ENCODE results near the gene NRP2. TPM values are rescaled to one million over a fixed set of nuclear protein-coding genes. Genes with fewer than 3 reads are reported as not detected.

The NRP2 gene
- total RNA-seq, 1 experiment from 2014 or later, result 31.0 TPM

DNA sequence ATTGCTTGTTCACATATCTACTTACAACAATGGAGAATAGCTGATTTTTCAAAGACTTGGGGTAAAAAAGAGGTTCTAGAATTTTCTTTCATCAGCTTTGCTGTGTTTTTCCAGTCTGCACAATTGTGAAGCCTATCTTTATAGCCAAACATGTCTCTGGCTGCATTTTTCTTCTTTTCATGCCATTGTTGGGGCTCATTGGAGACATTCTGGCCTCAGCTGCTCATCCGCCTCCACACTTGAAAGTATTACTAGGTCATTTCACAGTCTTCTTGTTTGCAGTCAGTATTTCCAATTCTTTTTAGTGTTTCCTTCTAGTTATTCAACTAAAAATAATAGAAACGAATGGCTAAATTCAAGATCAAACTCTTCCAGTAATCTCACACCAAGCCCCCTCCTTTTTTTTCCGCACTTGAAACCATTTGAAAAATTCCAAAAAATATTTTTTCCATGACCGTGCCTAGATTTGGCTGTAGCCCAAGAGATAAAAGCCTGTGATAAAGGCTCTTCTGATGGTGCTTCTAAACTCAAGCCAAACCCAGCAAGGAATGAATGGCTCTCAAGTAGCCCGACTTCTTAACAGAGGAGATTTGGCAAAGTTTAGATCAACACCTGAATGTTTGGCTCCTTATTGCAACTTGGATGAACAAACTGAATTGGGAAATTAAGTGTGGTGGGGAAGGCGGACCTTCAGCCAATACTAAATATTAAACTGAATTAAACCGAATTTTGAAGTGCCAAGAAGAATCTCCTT is 103.4 kb downstream of the NRP2 start:
- H3K9me2 ChIP-seq (ENCODE audit: insufficient read depth), result no peaks in the 10 kb centered on the region
- no peaks in the 10 kb centered on the region for H3K36me3 ChIP-seq (ENCODE audit: low read depth)
- no peaks in the 10 kb centered on the region for H3K4me1 ChIP-seq (replicated peaks; ENCODE audit: insufficient read depth)
- H3K27ac ChIP-seq, result no peak overlapping the region
- DNase-seq, result no peak
- no peaks in the 10 kb centered on the region for H3K27me3 ChIP-seq (ENCODE audit: insufficient read depth, low read depth)
- no peaks in the 10 kb centered on the region for H3K79me2 ChIP-seq (ENCODE audit: low read depth)
- no peak overlapping the region for H2AFZ ChIP-seq
- BruUV-seq (replicated peaks), result no TSS peak
- H3F3A ChIP-seq (ENCODE audit: insufficient read depth, low read depth), result no peaks in the 10 kb centered on the region
- ChIA-PET POLR2A (ENCODE audit: unreplicated experiment) (no interaction called here), CTCF (no interaction called here)
- TF ChIP-seq EZH2 (IDR thresholded peaks at IDR 0.05; ENCODE audit: low read depth), result no peak
- no peak for TF ChIP-seq CTCF (conservative IDR thresholded peaks at IDR 0.05)
- H4K20me1 ChIP-seq (ENCODE audit: insufficient read depth), result no peaks in the 10 kb centered on the region
- H3K9me3 ChIP-seq (ENCODE audit: insufficient read depth, low read depth), result no peaks in the 10 kb centered on the region
- no peak overlapping the region for H3K4me2 ChIP-seq
- intact Hi-C loops (cut with micrococcal nuclease; ENCODE audit: unreplicated experiment), result no loop called here
- no peak overlapping the region for H3K4me3 ChIP-seq

DNA sequence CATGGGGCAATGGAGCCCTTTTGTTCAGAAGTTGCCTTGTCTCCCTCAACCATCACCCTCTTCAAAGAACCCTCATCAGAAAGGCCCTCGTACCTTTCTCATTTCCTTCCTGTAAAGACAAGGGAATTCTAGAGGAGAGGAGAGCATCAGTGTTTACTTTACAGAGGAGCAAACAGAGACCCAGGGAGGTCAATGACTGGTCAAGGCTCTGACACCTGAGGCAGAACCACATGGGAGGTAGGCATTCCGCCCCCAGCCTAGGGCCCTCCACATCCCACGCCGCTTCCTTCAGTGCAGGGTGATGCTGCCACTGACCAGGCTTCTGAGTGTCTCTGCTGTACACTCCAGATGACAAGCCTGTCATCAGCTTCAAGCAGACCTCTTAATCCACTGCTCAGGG is 104.7 kb downstream of the NRP2 start:
- TF ChIP-seq EZH2 (IDR thresholded peaks at IDR 0.05; ENCODE audit: low read depth) (no peak), CTCF (conservative IDR thresholded peaks at IDR 0.05) (no peak)
- no peak for DNase-seq
- POLR2A ChIA-PET (ENCODE audit: unreplicated experiment), result no interaction called here
- Histone ChIP-seq H3K9me3 (ENCODE audit: insufficient read depth, low read depth) (no peaks in the 10 kb centered on the region), H3K36me3 (ENCODE audit: low read depth) (no peaks in the 10 kb centered on the region), H3K4me2 (no peak overlapping the region), H3F3A (ENCODE audit: insufficient read depth, low read depth) (no peaks in the 10 kb centered on the region), H3K27ac (no peak overlapping the region), H3K79me2 (ENCODE audit: low read depth) (no peaks in the 10 kb centered on the region), H2AFZ (no peak overlapping the region), H3K4me3 (no peak overlapping the region), H3K9me2 (ENCODE audit: insufficient read depth) (no peaks in the 10 kb centered on the region), H3K4me1 (replicated peaks; ENCODE audit: insufficient read depth) (no peaks in the 10 kb centered on the region), H3K27me3 (ENCODE audit: insufficient read depth, low read depth) (no peaks in the 10 kb centered on the region), H4K20me1 (ENCODE audit: insufficient read depth) (no peaks in the 10 kb centered on the region)
- no TSS peak for BruUV-seq (replicated peaks)
- CTCF ChIA-PET, result no interaction called here
- intact Hi-C loops (cut with micrococcal nuclease; ENCODE audit: unreplicated experiment), result no loop called here

DNA sequence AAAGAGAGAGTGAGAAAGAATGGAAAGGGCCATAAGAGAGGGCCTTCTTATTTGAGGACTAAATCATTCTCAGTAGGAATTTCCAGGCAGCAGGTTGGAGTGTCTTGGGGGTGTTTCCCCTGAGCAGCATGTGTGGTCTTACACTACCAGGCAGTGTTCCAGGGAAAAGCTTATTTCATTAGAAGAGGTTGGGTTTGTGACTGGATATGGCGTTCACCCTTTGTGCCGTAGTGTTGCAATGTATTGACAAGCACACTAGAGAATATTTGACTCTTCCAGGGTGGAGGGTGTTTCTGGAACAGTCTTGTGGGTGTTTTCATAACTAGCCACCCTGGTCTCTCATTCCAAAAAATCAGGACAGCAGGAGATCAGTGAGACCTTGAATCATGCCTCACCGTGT is 105.5 kb downstream of the NRP2 start:
- DNase-seq, result no peak
- H2AFZ ChIP-seq, result no peak overlapping the region
- H3K36me3 ChIP-seq (ENCODE audit: low read depth), result no peaks in the 10 kb centered on the region
- CTCF ChIA-PET, result no interaction called here
- H3F3A ChIP-seq (ENCODE audit: insufficient read depth, low read depth), result no peaks in the 10 kb centered on the region
- no peak for TF ChIP-seq EZH2 (IDR thresholded peaks at IDR 0.05; ENCODE audit: low read depth)
- POLR2A ChIA-PET (ENCODE audit: unreplicated experiment), result no interaction called here
- H3K27me3 ChIP-seq (ENCODE audit: insufficient read depth, low read depth), result no peaks in the 10 kb centered on the region
- H3K4me1 ChIP-seq (replicated peaks; ENCODE audit: insufficient read depth), result no peaks in the 10 kb centered on the region
- no peaks in the 10 kb centered on the region for H3K9me3 ChIP-seq (ENCODE audit: insufficient read depth, low read depth)
- BruUV-seq (replicated peaks), result no TSS peak
- H3K4me2 ChIP-seq, result no peak overlapping the region
- H3K9me2 ChIP-seq (ENCODE audit: insufficient read depth), result no peaks in the 10 kb centered on the region
- intact Hi-C loops (cut with micrococcal nuclease; ENCODE audit: unreplicated experiment), result no loop called here
- H3K4me3 ChIP-seq, result no peak overlapping the region
- H4K20me1 ChIP-seq (ENCODE audit: insufficient read depth), result no peaks in the 10 kb centered on the region
- H3K79me2 ChIP-seq (ENCODE audit: low read depth), result no peaks in the 10 kb centered on the region
- H3K27ac ChIP-seq, result no peak overlapping the region

DNA sequence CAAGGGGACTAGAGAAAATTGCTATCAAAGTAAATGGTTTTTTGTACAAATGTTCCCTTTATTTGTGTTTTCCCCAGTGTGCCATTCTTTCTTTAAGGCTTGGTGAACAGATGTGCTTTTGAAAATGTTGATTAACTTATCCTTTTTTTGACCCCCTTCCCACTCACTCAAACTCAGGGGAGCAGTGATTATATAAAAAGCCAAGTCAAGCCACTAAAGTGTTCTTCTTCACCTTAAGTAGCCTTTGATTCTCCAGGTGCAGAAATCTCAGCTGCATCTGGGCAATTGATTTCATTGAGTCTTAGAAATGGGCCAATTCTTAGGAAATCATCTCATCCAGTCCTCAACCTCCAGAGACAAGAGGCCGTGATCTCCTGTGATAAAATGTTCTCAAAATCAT is 107.6 kb downstream of the NRP2 start:
- Histone ChIP-seq H3K27ac (no peak overlapping the region), H3K79me2 (ENCODE audit: low read depth) (no peaks in the 10 kb centered on the region), H3F3A (ENCODE audit: insufficient read depth, low read depth) (no peaks in the 10 kb centered on the region), H2AFZ (no peak overlapping the region), H3K27me3 (ENCODE audit: insufficient read depth, low read depth) (no peaks in the 10 kb centered on the region), H3K4me1 (replicated peaks; ENCODE audit: insufficient read depth) (no peaks in the 10 kb centered on the region), H3K9me2 (ENCODE audit: insufficient read depth) (no peaks in the 10 kb centered on the region), H3K4me3 (no peak overlapping the region), H4K20me1 (ENCODE audit: insufficient read depth) (no peaks in the 10 kb centered on the region), H3K36me3 (ENCODE audit: low read depth) (no peaks in the 10 kb centered on the region), H3K4me2 (no peak overlapping the region), H3K9me3 (ENCODE audit: insufficient read depth, low read depth) (no peaks in the 10 kb centered on the region)
- ChIA-PET CTCF (no interaction called here), POLR2A (ENCODE audit: unreplicated experiment) (no interaction called here)
- DNase-seq, result no peak
- TF ChIP-seq EZH2 (IDR thresholded peaks at IDR 0.05; ENCODE audit: low read depth) (no peak), CTCF (conservative IDR thresholded peaks at IDR 0.05) (no peak)
- intact Hi-C loops (cut with micrococcal nuclease; ENCODE audit: unreplicated experiment), result no loop called here
- BruUV-seq (replicated peaks), result no TSS peak

Measured in PC-9 (cell line).